ENCODE data around the gene KLRB1.

DNA sequence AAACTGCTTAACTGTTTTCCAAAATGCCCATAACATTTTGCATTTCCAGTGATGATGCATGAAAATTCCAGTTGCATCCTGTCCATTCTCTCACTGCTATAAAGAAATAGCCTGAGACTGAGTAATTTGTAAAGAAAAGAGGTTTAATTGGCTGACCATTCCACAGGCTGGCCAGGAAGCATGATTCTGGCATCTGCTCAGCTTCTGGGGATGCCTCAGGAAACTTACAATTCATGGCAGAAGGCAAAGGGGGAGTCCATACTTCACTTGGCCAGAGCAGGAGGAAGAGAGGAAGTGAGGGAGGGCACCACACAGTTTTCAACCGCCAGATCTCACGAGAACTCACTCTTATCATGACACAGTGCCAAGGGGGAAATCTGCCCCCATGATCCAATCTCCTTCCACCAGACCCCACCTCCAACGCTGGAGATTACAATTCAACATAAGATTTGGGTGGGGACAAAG lies 43.6 kb upstream of the KLRB1 start:
- TF ChIP-seq, protein P1, sequence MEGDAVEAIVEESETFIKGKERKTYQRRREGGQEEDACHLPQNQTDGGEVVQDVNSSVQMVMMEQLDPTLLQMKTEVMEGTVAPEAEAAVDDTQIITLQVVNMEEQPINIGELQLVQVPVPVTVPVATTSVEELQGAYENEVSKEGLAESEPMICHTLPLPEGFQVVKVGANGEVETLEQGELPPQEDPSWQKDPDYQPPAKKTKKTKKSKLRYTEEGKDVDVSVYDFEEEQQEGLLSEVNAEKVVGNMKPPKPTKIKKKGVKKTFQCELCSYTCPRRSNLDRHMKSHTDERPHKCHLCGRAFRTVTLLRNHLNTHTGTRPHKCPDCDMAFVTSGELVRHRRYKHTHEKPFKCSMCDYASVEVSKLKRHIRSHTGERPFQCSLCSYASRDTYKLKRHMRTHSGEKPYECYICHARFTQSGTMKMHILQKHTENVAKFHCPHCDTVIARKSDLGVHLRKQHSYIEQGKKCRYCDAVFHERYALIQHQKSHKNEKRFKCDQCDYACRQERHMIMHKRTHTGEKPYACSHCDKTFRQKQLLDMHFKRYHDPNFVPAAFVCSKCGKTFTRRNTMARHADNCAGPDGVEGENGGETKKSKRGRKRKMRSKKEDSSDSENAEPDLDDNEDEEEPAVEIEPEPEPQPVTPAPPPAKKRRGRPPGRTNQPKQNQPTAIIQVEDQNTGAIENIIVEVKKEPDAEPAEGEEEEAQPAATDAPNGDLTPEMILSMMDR (IDR thresholded peaks at IDR 0.05 in 2 of 3, conservative IDR thresholded peaks at IDR 0.05 in 1 of 3; ENCODE audit: borderline replicate concordance in 1 of 3, insufficient read depth in 1 of 3, low read depth in 2 of 3, low read length in 2 of 3): no peak
- no peak for TF ChIP-seq JUND (IDR thresholded peaks at IDR 0.05)

Data from HCT116 (cell line).